Effector memory CD8-positive, alpha-beta T cell (primary cell): ENCODE results near the gene MYOM1.
"Not testable (repeated sequence)": the region's sequence is repeated elsewhere in the genome, so short reads cannot be mapped to it uniquely, and the experiment has no call there.

Experiments
- ATAC-seq: fragments of 150-1000 bp; cut with Tn5 transposase; replicated peaks from 2 replicates; pipeline ENCODE4 v1.10.0; 2021; ENCODE audit warnings: mild to moderate bottlenecking, moderate library complexity
- DNase-seq, 3 experiments: peaks; one replicate each; pipeline ENCODE4 v3.0.0; 2021
- H3K27ac Mint-ChIP-seq, 2 donors: one replicate each; pipeline ENCODE4 v1.8.0; 2022; ENCODE audit warnings: mild to moderate bottlenecking in 2 of 2, mixed read lengths in 2 of 2, moderate library complexity in 2 of 2
- H3K27me3 Mint-ChIP-seq, 2 donors: one replicate each; pipeline ENCODE4 v1.8.0; 2022; ENCODE audit warnings: mixed read lengths in 2 of 2
- H3K36me3 Mint-ChIP-seq: one replicate; pipeline ENCODE4 v1.8.0; 2022; ENCODE audit warnings: mild to moderate bottlenecking, moderate library complexity, mixed read lengths; ENCODE audit not compliant: insufficient read depth
- H3K4me1 Mint-ChIP-seq, 2 donors: one replicate each; pipeline ENCODE4 v1.8.0; 2022; ENCODE audit warnings: low read depth in 2 of 2, mixed read lengths in 2 of 2
- H3K4me3 Mint-ChIP-seq, 2 donors: one replicate each; pipeline ENCODE4 v1.8.0; 2022; ENCODE audit warnings: mild to moderate bottlenecking in 2 of 2, mixed read lengths in 2 of 2, moderate library complexity in 2 of 2
- H3K9me3 Mint-ChIP-seq, 2 donors: one replicate each; pipeline ENCODE4 v1.8.0; 2022; ENCODE audit warnings: mixed read lengths in 2 of 2

The MYOM1 gene

GRCh38 chr18:3094338-3094684, 125.5 kb downstream of the MYOM1 start:
- H3K27ac Mint-ChIP-seq: no peak overlapping the region
- peaks cover 14 to 18% of the 10 kb centered on the region in 2 donors for H3K4me1 Mint-ChIP-seq
- no peaks in the 10 kb centered on the region for H3K36me3 Mint-ChIP-seq
- no peaks in the 10 kb centered on the region for H3K27me3 Mint-ChIP-seq
- no peak overlapping the region for H3K4me3 Mint-ChIP-seq
- ATAC-seq: no peak
- no peaks in the 10 kb centered on the region for H3K9me3 Mint-ChIP-seq
- DNase-seq: no peak

- H3K27ac Mint-ChIP-seq: no peak overlapping the region
- H3K9me3 Mint-ChIP-seq: no peaks in the 10 kb centered on the region
- ATAC-seq (no peak), DNase-seq (no peak)
- no peaks in the 10 kb centered on the region for H3K27me3 Mint-ChIP-seq
- H3K36me3 Mint-ChIP-seq: no peaks in the 10 kb centered on the region
- peaks cover 14 to 18% of the 10 kb centered on the region in 2 donors for H3K4me1 Mint-ChIP-seq
- H3K4me3 Mint-ChIP-seq: no peak overlapping the region
Measured at GRCh38 chr18:3093624-3094337, 126.0 kb downstream of the MYOM1 start.

GRCh38 chr18:3092727-3093126, 127.0 kb downstream of the MYOM1 start:
- Mint-ChIP-seq H3K27me3 (no peaks in the 10 kb centered on the region), H3K9me3 (no peaks in the 10 kb centered on the region)

GRCh38 chr18:3089579-3089978, 130.2 kb downstream of the MYOM1 start:
- no peak for DNase-seq
- Mint-ChIP-seq H3K27me3 (no peaks in the 10 kb centered on the region), H3K36me3 (no peaks in the 10 kb centered on the region), H3K27ac (no peak overlapping the region), H3K9me3 (no peaks in the 10 kb centered on the region), H3K4me3 (no peak overlapping the region), H3K4me1 (no peaks in the 10 kb centered on the region)
- no peak for ATAC-seq

More at GRCh38 chr18:3092727-3093126, 127.0 kb downstream of the MYOM1 start:
- DNase-seq (no peak), ATAC-seq (no peak)
- H3K27ac Mint-ChIP-seq: no peak overlapping the region
- no peaks in the 10 kb centered on the region for H3K36me3 Mint-ChIP-seq
- no peak overlapping the region for H3K4me3 Mint-ChIP-seq
- peaks cover 11 to 15% of the 10 kb centered on the region in 2 donors for H3K4me1 Mint-ChIP-seq

- peak overlapping the region in 1 of 2 donors; percentile 52 for H3K27ac Mint-ChIP-seq
- H3K27me3 Mint-ChIP-seq: no peaks in the 10 kb centered on the region
- no peak overlapping the region for H3K4me3 Mint-ChIP-seq
- no peaks in the 10 kb centered on the region for H3K9me3 Mint-ChIP-seq
- DNase-seq: no peak
- no peak for ATAC-seq
- H3K36me3 Mint-ChIP-seq: no peaks in the 10 kb centered on the region
- H3K4me1 Mint-ChIP-seq: no peaks in the 10 kb centered on the region
Measured at GRCh38 chr18:3088449-3088848, 131.3 kb downstream of the MYOM1 start.

- Mint-ChIP-seq H3K4me1 (no peaks in the 10 kb centered on the region), H3K27ac (no peak overlapping the region), H3K4me3 (no peak overlapping the region), H3K27me3 (no peaks in the 10 kb centered on the region), H3K36me3 (no peaks in the 10 kb centered on the region), H3K9me3 (no peaks in the 10 kb centered on the region)
- ATAC-seq: no peak
- no peak for DNase-seq
Measured at GRCh38 chr18:3086871-3087270, 132.9 kb downstream of the MYOM1 start.

- Mint-ChIP-seq H3K27me3 (no peaks in the 10 kb centered on the region), H3K27ac (no peak overlapping the region), H3K4me1 (no peaks in the 10 kb centered on the region), H3K9me3 (no peaks in the 10 kb centered on the region), H3K4me3 (no peak overlapping the region), H3K36me3 (no peaks in the 10 kb centered on the region)
- no peak for ATAC-seq
- DNase-seq: no peak
Measured at GRCh38 chr18:3085612-3086011, 134.2 kb downstream of the MYOM1 start.

- H3K4me1 Mint-ChIP-seq: no peaks in the 10 kb centered on the region
- H3K9me3 Mint-ChIP-seq: no peaks in the 10 kb centered on the region
- no peak overlapping the region for H3K4me3 Mint-ChIP-seq
- no peaks in the 10 kb centered on the region for H3K36me3 Mint-ChIP-seq
- ATAC-seq (no peak), DNase-seq (no peak)
- no peaks in the 10 kb centered on the region for H3K27me3 Mint-ChIP-seq
- H3K27ac Mint-ChIP-seq: no peak overlapping the region
Measured at GRCh38 chr18:3084206-3084605, 135.6 kb downstream of the MYOM1 start.

- no peak overlapping the region for H3K27ac Mint-ChIP-seq
- H3K36me3 Mint-ChIP-seq: no peaks in the 10 kb centered on the region
- no peak overlapping the region for H3K4me3 Mint-ChIP-seq
- ATAC-seq (no peak), DNase-seq (no peak)
- H3K27me3 Mint-ChIP-seq: no peaks in the 10 kb centered on the region
- H3K9me3 Mint-ChIP-seq: no peaks in the 10 kb centered on the region
- H3K4me1 Mint-ChIP-seq: no peaks in the 10 kb centered on the region
Measured at GRCh38 chr18:3083766-3084165, 136.0 kb downstream of the MYOM1 start.

GRCh38 chr18:3081584-3081991, 138.2 kb downstream of the MYOM1 start:
- Mint-ChIP-seq H3K27ac (no peak overlapping the region), H3K27me3 (no peaks in the 10 kb centered on the region), H3K36me3 (peaks cover 3% of the 10 kb centered on the region), H3K4me1 (no peaks in the 10 kb centered on the region), H3K4me3 (no peak overlapping the region), H3K9me3 (no peaks in the 10 kb centered on the region)
- ATAC-seq (no peak), DNase-seq (no peak)

- no peak overlapping the region for H3K27ac Mint-ChIP-seq
- DNase-seq (no peak), ATAC-seq (no peak)
Measured at GRCh38 chr18:3079653-3080052, 140.1 kb downstream of the MYOM1 start.

GRCh38 chr18:3075491-3075890, 144.3 kb downstream of the MYOM1 start:
- Mint-ChIP-seq H3K27me3 (no peaks in the 10 kb centered on the region), H3K4me3 (no peak overlapping the region), H3K4me1 (peaks cover 8 to 11% of the 10 kb centered on the region in 2 donors), H3K27ac (peak overlapping the region in 1 of 2 donors; percentile 41), H3K36me3 (peaks cover 3% of the 10 kb centered on the region), H3K9me3 (no peaks in the 10 kb centered on the region)
- DNase-seq: no peak
- ATAC-seq: no peak

More at GRCh38 chr18:3079653-3080052, 140.1 kb downstream of the MYOM1 start:
- Mint-ChIP-seq H3K4me1 (no peaks in the 10 kb centered on the region), H3K4me3 (no peak overlapping the region), H3K36me3 (peaks cover 3% of the 10 kb centered on the region), H3K9me3 (no peaks in the 10 kb centered on the region), H3K27me3 (no peaks in the 10 kb centered on the region)

- ATAC-seq: no peak
- H3K27ac Mint-ChIP-seq: no peak overlapping the region
- no peak overlapping the region for H3K4me3 Mint-ChIP-seq
- peaks cover 11 to 14% of the 10 kb centered on the region in 2 donors for H3K4me1 Mint-ChIP-seq
- peaks cover 6% of the 10 kb centered on the region for H3K36me3 Mint-ChIP-seq
- DNase-seq: no peak
- H3K9me3 Mint-ChIP-seq: no peaks in the 10 kb centered on the region
- H3K27me3 Mint-ChIP-seq: no peaks in the 10 kb centered on the region
Measured at GRCh38 chr18:3074087-3074486, 145.7 kb downstream of the MYOM1 start.

- not testable (repeated sequence) for DNase-seq, H3K36me3 Mint-ChIP-seq, H3K27me3 Mint-ChIP-seq, H3K9me3 Mint-ChIP-seq, H3K4me3 Mint-ChIP-seq, H3K27ac Mint-ChIP-seq
- peak; percentile 79 for ATAC-seq
- peaks cover 12 to 16% of the 10 kb centered on the region in 2 donors for H3K4me1 Mint-ChIP-seq
Measured at GRCh38 chr18:3073353-3073752, 146.4 kb downstream of the MYOM1 start.
